GM12801 (cell line): ENCODE measurements around the gene HSPB7.

ENCODE experiments used
- TF ChIP-seq, protein P1 (sequence below): IDR thresholded peaks from one replicate; pipeline ENCODE4 v1.5.1; 2011; ENCODE audit warnings: control low read depth; ENCODE audit not compliant: insufficient read length; ENCODE audit errors: extremely low read depth

Gene HSPB7

DNA sequence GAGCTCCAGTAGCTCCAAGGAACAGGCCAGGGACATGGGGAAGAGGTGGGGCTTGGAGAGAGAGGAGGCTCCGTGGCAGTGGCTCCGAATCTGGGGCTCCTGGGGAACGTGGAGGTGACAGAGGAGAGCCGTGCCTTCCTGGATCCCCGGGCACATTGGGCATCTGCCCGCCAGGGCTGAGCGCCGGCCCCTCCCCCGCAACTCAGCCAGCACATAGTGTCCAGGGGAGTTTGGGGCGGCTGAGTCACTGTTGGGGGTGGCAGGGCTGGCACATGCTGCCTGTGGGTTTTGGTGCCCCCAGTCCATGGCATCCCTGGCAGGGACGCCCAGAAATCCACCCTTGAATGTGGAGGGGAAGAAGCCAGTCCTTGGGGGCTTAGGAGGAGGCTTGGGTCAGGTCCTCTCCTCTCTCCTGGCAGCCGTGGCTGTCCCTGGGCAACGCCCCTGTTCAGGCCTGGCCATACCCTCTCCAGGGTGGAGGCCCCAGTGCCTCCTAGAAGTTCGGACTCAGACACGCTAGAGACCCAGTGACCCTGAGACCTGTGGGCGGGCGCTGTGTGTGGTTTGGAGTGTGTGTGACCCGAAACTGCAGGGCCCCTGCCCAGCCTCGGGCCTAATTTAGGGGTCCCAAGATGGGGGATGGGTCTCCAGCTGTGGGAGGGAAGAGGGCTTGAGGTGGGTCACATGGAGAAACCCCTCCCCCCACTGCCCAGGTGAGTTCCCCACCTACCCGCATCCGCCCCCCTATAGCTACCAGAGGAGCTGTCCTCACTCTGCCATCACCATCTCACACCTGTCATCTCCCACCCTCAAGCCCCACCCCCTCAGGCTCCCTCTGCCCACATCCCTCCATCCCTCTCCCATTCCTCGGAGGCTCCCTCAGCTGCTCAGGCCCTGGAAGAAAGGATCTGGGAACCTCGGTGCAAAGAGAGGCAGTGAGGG is 1.6 kb downstream of the HSPB7 start:
- TF ChIP-seq, protein P1, sequence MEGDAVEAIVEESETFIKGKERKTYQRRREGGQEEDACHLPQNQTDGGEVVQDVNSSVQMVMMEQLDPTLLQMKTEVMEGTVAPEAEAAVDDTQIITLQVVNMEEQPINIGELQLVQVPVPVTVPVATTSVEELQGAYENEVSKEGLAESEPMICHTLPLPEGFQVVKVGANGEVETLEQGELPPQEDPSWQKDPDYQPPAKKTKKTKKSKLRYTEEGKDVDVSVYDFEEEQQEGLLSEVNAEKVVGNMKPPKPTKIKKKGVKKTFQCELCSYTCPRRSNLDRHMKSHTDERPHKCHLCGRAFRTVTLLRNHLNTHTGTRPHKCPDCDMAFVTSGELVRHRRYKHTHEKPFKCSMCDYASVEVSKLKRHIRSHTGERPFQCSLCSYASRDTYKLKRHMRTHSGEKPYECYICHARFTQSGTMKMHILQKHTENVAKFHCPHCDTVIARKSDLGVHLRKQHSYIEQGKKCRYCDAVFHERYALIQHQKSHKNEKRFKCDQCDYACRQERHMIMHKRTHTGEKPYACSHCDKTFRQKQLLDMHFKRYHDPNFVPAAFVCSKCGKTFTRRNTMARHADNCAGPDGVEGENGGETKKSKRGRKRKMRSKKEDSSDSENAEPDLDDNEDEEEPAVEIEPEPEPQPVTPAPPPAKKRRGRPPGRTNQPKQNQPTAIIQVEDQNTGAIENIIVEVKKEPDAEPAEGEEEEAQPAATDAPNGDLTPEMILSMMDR, result no peak

DNA sequence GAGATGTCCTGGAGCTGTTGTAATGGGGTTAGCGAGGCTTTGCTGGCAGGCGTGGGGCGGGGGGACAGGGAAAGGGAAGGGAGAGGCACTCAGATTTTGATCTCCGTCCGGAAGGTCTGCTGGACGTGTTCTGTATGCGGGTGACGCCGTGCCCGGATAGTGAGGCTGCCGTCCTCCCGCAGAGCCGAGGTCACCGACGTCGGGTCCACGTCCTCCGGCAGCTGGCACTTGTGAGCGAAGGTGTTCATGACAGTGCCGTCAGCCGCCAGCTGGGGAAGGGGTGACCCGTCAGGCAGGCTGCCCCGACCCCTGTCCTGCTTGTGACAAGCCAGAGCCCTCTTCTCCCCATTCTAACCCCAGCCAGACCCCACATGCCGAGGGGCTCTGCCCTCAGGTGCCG is 2.4 kb downstream of the HSPB7 start:
- TF ChIP-seq, protein P1, result no peak

- TF ChIP-seq, protein P1, result no peak
Observed at GRCh38 chr1:16014509-16015482, 3.0 kb downstream of the HSPB7 start.

GRCh38 chr1:16013908-16014258 is 4.0 kb downstream of the HSPB7 start:
- TF ChIP-seq, protein P1, result no peak

- TF ChIP-seq, protein P1, result no peak
Observed at GRCh38 chr1:16013220-16013907, 4.5 kb downstream of the HSPB7 start.

DNA sequence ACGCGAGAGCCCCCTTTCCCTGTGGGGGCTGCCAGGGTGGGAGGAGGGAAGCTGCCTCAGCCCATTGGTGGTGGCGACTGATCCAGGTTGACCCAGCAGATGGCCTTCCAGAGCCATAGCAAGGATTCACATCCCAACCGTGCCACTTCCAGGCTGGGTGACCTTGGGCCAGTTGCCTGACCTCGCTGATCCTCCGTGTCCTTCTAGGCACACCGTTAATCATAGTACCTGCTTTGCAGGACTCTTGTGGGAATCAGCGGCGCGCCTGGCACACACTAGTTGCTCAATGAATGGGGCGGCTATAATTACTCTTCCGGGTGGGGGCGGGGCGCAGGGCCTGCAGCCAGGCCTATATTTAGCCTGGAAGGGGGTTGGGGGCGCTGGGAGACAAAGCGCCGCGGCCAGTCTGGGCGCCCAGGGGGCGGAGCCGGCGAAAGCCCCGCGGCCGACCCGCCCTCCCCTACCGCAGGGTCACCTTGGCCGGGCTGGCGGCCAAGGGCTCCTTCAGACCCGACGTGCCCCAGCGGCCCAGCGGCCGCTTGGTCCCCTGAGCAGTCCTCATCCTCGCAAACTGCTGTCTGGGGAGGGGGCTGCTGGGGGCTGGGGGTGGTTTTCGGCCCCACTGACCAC is 5.1 kb downstream of the HSPB7 start:
- TF ChIP-seq, protein P1, result no peak
